ENCODE measurements around the gene POP4.

The POP4 gene

DNA sequence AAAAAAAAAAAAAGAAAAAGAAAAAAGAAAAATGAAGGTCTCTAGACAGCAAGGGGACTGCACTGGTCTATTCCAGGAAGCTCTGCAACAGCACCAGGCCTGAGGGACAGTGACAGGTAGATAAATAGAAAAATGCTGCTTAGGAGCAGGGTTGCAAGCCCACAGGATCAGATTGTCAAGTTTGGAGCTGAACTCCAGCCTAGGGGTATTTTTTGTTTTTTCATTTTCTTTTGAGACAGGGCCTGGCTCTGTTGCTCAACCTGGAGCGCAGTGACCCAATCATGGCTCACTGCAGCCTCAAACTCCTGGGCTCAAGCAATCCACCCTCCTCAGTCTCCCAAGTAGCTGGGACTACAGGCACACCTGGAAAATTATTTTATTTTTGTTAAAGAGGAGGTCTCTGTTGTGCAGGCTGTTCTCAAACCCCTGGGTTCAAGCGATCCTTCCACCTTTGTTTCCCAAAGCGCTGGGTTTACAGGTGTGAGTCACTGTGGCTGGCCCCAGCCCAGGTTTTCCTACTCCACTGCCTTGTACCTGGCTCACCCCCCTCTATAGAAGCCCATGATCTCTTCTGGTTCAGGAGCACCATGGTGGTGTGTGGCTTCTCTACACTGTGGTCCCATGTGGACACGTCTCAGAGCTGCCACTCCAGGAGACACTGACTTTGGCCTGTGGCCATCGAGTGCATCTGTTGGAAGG lies 23.9 kb downstream of the POP4 start:
- no peak for DNase-seq (ENCODE audit: low read depth in 2 of 2)

DNA sequence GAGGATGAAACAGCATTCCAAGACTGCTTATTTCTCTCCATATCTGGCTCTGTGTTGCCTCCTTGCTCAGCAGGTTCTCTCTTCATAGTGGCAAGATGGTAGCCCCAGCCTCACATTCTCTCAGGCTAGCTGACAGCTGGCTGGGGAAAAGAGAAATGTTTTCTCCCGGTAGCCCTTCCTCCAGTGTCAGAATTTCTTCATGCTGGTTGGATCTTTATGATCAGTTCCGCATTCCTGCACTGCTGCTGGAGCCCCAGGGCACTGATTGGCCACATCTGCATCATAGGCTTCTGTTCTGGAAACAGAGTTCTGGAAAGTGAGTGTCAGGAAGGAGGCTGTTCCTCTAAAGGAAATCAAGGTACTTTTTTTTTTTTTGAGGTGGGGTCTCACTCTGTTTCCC lies 24.6 kb downstream of the POP4 start:
- no peak for DNase-seq (ENCODE audit: low read depth in 2 of 2)

DNA sequence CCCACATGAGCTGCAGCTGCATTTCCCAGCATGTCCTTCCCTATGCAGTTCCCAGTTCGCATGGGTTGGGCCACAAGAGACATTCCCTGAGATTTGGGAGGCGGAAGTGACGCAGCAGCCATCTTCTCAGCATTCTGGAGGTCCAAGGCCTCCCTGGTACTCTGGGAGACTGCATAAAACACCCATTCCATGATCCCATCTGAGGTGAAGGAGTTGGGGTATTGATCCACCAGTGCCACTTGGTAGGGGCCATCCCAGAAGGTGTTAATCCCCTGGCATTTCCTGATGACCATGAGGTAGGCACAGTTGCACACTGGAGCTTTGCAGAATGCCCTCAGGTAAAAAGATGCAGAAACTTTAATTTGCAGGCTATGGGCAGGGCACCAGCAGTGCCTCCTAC lies 25.4 kb downstream of the POP4 start:
- DNase-seq (ENCODE audit: low read depth in 2 of 2), result no peak

DNA sequence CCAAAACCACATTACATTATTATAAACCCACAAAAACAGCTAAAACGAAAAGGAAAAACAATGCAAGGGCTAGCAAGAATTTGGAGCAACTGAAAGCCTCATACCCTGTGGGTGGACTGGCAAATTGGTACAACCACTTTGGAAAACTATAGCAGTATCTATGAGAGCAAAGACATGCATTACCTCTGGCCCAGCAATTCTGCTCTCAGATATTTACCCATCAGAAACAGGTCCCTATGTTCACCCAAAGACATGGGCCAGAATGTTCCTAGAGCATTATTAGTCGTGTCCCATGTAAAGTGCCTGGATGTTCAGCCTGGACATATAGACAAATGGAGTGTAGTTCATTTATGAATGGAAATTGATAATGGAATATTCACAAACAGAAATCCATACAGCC lies 27.9 kb downstream of the POP4 start:
- no peak for DNase-seq (ENCODE audit: low read depth in 2 of 2)

DNA sequence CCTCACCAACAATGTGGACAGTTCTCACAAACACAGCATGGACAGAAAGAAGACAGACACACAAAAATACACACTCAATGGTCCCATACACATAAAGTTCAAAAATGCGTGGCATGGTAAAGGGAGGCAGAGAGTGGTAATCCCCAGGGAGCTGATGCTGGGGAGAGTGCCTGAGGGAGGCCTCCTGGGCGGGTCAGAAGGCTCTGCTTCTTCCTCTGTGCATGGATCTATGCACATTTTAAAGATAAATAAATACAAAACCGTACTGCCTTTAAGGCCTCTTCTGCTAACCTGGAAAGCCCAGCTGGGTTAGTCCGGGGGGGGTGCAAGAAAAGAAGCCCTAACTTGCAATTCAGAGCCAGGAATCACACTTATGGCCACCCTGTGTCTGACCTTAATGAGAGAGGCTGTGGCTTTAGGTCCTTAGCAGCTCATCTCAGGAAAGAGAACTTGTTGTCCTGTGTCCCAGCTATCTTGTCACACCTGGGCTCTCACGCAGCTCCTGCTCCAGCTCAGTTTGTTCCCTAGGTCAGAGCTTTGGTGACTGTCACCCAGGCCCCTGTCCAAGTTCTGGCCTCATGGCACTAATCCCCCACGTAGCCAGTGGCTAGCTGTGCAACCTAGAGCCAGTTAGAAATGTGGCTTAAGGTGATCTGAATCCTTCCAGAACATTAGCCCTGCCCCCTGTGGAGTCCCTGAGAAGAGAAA lies 28.5 kb downstream of the POP4 start:
- DNase-seq (ENCODE audit: low read depth in 2 of 2), result no peak

DNA sequence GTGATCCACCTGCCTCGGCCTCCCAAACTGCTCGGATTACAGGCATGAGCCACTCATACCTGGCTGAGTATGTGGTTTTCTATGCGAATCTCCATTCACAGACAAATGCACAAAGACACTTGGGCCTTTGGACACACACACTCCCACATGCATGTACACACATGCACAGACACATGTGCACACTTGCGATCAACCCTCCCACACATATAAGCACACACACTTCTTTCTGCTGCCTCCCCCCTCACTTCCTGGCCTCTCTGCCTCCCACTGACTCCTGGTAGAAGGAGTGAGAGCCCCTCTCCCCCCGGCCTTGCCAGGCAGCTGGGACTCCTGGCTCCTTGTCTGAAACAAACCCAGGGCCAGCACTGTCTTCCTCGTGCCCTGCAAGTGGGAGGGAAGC lies 29.9 kb downstream of the POP4 start:
- no peak for DNase-seq (ENCODE audit: low read depth in 2 of 2)

DNA sequence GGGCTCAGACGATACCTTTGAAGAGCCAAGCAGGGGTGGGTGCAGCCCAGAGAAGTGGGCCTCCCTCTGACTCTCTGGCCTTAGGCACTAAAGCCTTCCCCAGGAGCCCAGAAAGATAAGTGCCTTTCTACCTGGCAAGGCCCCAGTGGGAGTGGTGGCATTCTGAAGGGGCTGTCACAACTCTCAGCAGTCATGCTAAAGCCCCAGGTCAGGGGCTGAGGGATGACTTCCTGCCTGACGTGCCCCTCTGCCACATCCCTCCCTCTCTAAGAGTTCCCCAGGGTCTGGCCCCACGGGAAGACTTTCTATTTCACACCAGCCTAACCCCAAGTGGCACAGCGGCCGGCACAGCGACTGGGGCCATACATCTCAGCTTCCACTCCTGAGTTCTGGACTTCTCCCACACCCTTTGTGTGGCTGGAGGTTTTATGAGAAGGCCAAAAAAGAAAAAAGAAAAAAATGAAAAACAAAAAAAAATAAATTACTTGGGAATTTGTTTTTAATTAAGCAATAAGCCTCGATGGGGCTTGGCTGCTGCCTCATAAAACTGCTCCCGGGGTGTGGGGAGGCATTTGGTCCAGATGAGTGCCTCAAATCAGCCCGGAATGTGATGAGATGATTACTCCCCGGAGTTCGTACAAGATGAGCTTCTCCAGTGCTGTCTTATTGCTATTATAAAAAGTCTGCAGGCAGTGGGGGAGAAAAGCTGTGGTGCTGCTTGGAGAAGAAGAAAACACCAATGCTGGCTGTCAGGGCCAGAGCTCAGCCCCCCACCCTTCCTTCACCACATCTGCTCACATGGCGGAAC lies 30.7 kb downstream of the POP4 start:
- DNase-seq (ENCODE audit: low read depth in 2 of 2), result no peak

DNA sequence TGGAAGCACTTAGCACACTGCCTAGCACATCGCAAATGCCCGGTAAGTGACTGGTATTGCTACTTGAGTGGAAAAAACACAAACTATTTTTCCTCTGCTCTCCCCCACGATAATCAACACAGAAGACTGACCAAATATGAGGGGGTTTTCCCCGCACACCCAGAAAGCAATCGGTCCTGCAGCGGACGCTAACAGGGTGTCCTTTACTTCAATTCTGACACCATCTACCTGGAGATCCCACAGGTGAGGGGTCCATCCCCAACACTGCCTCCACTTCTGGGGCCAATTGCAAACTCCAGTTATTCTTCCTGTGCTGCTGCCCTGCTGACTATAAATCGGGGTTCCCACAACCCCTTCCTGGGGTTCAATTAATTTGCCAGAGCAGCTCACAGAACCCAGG lies 33.0 kb downstream of the POP4 start:
- DNase-seq (ENCODE audit: low read depth in 2 of 2), result no peak

DNA sequence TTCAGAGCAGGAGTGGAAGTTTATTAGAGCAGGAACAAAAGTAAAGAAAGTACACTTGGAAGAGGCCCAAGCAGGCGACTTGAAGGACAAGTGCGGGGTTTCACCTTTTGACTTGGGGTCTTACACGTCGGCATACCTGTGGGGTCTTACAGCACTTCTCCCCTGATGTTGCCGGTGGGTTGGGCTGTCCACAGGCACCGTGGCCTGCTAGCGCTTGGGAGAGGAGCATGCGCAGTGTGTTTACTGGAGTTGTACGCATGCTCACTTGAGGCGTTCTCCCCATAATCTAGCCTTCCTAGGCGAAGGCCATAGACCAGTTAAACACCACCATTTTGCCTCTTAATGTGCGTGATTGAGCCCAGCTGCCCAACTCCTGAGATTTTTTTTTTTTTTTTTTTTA lies 34.1 kb downstream of the POP4 start:
- no peak for DNase-seq (ENCODE audit: low read depth in 2 of 2)

DNA sequence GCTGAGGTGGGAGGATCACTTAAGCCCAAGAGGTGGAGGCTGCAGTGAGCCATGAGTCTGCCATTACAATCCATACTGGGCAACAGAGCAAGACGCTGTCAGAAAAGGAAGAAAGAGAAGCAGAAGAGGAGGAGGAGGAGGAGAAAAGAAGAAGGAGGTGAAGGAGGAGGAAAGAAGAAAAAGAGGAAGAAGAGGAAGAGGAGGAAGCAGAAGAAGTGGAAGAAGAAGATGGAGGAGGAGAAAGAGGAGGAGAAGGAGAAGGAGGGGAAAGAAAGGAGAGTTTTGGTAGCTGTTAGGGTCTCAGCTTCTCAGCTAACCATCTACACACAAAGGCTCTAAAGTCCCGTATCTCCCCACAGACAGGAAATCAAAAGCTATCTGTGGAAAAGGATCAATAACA lies 35.5 kb downstream of the POP4 start:
- DNase-seq (ENCODE audit: low read depth in 2 of 2), result no peak

DNA sequence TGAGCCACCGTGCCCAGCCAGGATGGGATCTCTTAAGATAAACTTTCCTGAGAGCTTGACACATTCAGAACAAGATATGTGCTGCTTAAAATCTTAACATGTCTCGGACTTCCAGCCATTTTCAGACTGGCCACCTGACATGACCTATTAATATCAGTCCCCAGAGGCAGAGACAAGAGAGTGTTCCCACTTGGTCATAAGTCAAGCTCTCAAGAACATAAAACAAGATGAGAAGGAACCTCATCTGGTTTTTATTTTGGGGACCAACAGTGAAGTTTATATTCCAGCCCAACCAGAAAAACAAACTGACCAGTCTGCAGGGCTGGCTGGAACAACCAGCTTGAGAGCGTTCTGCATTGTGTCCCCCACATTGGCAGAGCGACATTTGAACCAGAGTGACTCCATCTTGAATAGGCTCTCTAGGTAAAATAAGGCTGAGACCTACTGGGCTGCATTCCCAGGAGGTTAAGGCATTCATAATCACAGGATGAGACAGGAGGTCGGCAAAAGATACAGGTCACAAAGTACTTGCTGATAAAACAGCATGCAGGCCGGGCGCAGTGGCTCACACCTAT lies 37.4 kb downstream of the POP4 start:
- DNase-seq (ENCODE audit: low read depth in 2 of 2), result no peak

DNA sequence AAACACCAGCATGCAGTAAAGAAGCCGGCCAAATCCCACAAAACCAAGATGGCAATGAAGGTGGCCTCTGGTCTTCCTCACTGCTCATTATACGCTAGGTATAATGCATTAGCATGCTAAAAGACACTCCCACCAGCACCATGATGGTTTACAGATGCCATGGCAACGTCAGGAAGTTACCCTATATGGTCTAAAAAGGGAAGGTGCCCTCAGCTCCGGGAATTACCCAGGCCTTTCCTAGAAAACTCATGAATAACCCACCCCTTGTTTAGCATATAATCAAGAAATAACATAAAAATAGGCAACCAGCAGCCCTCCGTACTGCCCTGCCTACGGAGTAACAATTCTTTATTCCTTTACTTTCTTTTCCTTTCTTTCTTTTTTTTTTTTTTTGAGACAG lies 38.1 kb downstream of the POP4 start:
- no peak for DNase-seq (ENCODE audit: low read depth in 2 of 2)

DNA sequence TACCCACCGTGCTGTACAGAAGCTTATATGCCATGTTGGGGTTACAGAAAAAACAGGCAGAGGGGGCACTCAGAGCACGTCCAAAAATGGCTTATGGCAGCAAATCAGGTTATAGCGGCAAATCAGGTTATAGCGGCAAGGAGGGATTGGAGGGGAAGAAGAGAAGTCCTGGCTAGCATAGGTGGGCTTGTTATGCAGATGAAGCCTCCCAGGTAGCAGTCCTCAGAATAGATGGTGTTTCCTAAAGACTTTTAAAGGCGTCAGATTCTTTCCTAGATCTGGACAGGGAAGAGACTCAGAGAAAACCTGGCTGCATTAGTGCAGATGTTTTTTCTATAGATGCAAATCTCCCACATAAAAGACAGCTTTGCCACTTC lies 39.4 kb downstream of the POP4 start:
- DNase-seq (ENCODE audit: low read depth in 2 of 2), result no peak

DNA sequence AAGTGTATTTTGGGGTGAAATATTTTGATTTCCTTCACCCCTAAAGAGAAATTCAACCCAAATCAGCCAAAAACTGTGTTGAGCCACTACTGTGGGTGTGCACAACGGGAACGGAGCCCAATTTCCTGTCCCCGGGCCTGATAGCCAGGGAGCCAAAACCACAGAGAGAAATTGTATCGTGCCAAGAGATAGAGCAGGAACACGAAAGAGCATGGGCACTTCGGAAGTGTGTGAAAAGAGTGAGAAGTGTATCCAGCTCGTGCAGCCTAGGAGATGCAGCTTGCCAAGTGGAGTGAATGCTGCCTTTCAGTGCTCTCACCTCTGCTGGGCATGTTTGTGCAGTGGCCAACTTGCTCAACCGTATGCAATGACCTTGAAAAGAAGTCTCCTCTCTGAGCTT lies 39.8 kb downstream of the POP4 start:
- no peak for DNase-seq (ENCODE audit: low read depth in 2 of 2)

DNA sequence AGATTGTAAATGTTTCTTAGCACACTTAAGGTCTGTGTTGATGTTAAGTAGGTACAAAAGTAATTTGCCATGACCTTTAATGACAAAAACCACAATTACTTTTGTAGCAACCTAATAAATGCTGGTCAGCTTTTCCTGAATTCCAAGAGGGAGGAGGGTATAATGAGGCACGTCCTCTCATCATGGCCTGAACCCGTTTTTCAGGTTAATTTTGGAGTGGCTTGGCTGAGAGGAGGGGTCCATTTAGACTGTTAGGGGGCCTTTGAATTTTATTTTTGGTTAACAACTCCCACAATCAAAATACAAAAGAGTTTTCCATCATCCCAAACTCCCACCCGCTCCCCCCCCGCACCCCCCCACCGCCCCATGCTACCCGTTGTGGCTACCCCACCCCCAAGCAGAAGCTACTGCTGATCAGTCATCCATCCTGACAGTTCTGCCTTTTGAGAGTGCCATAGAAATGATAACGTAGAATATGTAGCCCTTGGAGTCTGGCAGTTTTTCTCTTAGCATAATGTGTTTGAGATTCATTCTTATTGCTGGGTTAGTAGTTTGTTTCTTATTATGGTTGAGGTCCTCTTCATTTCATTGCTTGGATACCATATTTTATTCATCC lies 44.8 kb downstream of the POP4 start:
- DNase-seq (ENCODE audit: low read depth in 2 of 2), result no peak

DNA sequence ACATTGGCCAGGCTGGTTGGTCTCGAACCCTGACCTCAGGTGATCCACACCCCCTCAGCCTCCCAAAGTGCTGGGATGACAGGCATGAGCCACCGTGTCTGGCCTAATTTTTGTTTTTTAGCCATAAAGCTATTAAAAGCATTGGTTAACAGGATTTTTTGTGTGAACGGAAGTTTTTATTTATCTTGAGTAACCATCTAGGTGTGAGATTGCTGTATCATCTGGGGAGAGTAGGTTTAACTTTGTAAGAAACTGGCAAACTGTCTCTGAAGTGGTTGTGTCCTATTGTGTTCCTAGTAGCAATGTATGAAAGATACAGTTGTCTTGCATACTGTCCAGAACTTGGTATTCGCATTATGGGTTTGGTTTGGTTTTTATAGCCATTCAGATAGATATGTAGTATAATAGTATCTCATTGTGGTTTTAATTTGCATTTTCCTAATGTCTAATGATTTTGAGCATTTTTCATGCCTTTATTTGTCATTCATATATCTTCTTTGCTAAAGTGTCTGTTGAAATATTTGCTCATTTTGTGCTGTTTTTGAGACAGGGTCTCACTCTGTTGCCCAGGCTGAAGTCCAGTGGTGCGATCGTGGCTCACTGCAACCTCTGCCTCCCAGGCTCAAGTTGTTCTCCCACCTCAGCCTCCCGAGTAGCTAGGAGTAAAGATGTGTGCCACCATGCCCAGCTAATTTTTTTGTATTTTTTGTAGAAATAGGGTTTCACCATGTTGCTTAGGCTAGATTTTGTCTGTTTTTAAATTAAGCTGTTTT lies 45.7 kb downstream of the POP4 start:
- no peak for DNase-seq (ENCODE audit: low read depth in 2 of 2)

DNA sequence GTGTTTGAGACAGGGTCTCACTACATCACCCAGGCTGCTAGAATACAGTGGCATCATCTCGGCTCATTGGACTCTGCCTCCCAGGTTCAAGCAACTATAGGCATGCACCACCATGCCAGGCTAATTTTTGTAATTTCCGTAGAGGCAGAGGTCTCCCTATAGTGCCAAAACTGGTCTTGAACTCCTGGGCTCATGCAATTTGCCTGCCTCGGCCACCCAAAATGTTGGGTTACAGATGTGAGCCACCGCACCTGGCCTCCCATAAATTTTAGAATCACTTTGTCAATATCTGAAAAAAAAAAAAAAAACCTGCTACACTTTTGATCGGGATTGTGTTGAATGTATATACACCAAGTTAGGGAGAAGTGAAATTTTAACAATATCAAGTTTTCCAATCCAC lies 47.3 kb downstream of the POP4 start:
- DNase-seq (ENCODE audit: low read depth in 2 of 2), result no peak

DNA sequence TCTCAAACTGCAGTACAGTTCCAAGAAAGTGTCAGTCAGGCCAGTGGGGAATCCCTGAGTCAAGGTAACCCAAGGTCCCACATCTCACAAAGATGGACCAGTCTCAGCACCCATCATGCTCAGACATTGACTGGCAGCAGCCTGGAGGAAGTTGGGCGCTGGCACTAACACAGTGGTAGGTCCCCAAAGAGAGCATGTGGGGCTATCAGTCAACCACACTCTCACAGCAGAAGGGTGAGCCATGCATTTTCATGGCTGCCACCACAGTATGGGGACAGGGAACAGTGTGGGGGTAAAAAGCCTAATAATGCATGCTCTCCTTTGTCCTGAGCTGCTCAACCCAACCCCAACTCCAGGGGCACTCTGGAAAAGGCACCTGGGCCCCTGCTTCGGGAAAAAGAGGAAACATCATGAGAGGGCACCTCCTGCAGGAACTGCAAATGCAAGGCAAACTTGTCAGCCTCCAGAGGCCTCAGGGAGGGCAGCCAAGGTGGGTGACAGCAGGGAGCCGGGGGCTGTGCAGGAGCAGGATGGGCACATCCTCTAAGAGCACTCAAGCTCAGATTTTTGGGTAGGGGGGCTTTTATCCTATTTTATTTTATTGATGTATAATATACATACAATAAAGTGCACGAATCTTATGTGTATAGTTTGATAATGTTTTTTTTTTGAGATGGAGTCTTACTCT lies 49.7 kb downstream of the POP4 start:
- DNase-seq (ENCODE audit: low read depth in 2 of 2), result no peak

DNA sequence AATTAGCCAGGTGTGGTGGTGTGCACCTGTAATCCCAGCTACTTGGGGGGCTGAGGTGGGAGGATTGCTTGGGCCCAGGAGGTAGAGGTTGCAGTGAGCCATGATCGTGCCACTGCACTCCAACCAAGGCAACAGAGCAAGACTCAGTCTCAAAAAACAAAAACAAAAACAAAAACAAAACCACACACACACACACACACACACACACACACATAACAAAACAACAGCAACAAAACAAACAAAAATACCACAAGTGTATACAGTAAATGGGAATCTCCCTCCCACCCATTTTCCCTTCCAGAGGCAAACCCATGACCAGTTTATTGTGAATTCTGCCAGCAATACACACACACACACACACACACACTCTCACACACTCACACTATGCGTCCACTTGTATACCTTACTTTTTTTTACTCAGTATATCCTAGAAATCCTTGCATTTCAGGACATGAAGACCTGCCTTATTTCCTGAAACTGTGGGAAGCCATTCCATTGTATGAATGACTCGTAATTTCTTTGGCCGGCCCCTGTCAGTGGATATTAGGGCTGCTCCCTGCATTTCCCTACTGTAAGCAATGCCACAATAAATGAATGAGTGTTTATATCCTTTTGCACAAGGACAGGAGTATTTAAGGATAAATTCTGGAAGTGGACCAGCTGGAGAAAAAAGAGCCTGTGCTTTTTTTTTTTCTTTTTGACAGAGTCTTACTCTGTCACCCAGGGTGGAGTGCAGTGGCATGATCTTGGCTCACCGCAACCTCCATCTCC lies 52.3 kb downstream of the POP4 start:
- no peak for DNase-seq (ENCODE audit: low read depth in 2 of 2)

DNA sequence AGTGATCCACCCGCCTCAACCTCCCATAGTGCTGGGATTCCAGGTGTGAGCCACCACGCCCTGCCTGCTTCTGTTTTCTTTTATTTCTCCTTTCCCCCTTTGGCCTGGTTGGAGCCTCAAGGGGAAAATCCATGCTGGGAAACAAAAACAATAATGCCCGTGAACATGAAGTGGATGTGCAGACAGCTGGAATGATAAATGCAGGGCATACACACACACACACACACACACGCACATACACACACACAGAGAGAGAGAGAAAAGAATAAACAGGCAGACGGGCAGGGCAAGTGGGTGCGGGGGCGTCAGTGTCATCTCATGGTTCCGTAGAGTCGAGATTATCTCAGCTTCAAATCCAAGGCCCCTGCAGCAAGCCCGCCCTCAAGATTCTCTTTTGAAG lies 54.8 kb downstream of the POP4 start:
- no peak for DNase-seq (ENCODE audit: low read depth in 2 of 2)

Data from stimulated activated CD8-positive, alpha-beta memory T cell treated with anti-CD3 and anti-CD28 coated beads, Interleukin-2, amount 100 ng/mL, for 1 hour (primary cell).